ENCODE results near the gene MYO5B. TPM values are rescaled to one million over a fixed set of nuclear protein-coding genes. Genes with fewer than 3 reads are reported as not detected.

Gene MYO5B
- total RNA-seq, 4 donors from 2014 or later = 1.9 to 18.3 (median 4.4) TPM

DNA sequence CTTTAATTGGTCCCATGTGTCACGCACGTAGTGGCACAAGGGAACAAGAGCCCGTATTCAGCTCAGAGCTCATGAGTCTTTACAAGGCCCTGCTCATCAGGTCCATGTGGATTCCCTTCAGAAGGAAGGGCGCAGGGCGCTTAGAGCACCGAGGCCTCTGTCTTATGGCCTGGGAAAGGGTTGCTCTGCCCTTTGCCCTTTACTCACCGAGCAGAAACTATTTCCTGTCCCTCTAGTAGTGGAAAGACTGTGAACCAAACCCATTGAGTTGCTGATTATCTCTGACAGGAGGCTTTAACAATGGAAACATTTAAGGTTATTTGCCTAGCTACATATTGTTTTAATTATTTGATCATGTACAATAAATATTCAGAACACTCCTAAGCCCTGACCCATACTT, 279.6 kb downstream of the MYO5B start:
- 67 to 70% methylated on average over 4 to 7 of the region's 7 CpGs for WGBS, 2 donors (ENCODE audit: low coverage in 1 of 2)
- Histone ChIP-seq H3K36me3 (no peaks in the 10 kb centered on the region), H3K4me1 (no peaks in the 10 kb centered on the region), H3K27ac (no peak overlapping the region), H3K4me3 (no peak overlapping the region), H3K27me3 (peaks cover 45% of the 10 kb centered on the region), H3K9me3 (no peaks in the 10 kb centered on the region)
- ATAC-seq = no peak
- TF ChIP-seq CTCF (IDR thresholded peaks at IDR 0.05) (no peak), POLR2A (IDR thresholded peaks at IDR 0.05) (no peak), EP300 (IDR thresholded peaks at IDR 0.05) (no peak), POLR2AphosphoS5 (IDR thresholded peaks at IDR 0.05) (no peak)

- no peak for TF ChIP-seq POLR2AphosphoS5 (IDR thresholded peaks at IDR 0.05)
- TF ChIP-seq EP300 (IDR thresholded peaks at IDR 0.05) = no peak
- ATAC-seq = no peak
- no peaks in the 10 kb centered on the region for H3K9me3 ChIP-seq
- H3K27me3 ChIP-seq = peaks cover 31% of the 10 kb centered on the region
- H3K36me3 ChIP-seq = no peaks in the 10 kb centered on the region
- H3K4me1 ChIP-seq = no peaks in the 10 kb centered on the region
- no peak overlapping the region for H3K27ac ChIP-seq
- no peak overlapping the region for H3K4me3 ChIP-seq
- WGBS, 2 donors (ENCODE audit: low coverage in 1 of 2) = 63 to 86% methylated on average over 1 to 3 of the region's 3 CpGs
Measured at GRCh38 chr18:49913221-49913620, 281.7 kb downstream of the MYO5B start.

DNA sequence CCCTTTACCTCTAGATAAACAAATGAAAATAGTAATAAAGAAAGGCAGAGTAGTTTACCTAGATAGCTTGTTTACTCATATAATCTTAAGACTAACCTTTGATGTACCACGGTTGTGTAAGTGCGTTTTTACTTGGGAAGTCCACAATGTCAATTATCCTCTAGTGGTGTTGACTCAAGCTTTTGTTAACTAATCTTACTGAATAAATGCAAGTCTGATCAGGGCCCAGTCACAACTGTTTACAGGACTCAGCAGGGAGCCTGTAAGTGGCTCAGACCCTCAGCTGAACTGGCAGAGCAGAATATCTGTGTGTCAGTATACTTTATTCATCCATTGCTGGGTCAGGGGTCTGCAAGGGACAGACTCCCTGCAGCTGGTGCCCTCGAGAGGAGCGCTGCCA, 283.5 kb downstream of the MYO5B start:
- WGBS, 2 donors (ENCODE audit: low coverage in 1 of 2) = 42 to 48% methylated on average over 2 of the region's 4 CpGs
- H3K36me3 ChIP-seq = no peaks in the 10 kb centered on the region
- no peak overlapping the region for H3K27ac ChIP-seq
- no peaks in the 10 kb centered on the region for H3K4me1 ChIP-seq
- TF ChIP-seq EP300 (IDR thresholded peaks at IDR 0.05) (no peak), CTCF (IDR thresholded peaks at IDR 0.05) (no peak), POLR2A (IDR thresholded peaks at IDR 0.05) (no peak), POLR2AphosphoS5 (IDR thresholded peaks at IDR 0.05) (no peak)
- no peaks in the 10 kb centered on the region for H3K9me3 ChIP-seq
- ATAC-seq = no peak
- H3K27me3 ChIP-seq = peaks cover 17% of the 10 kb centered on the region
- no peak overlapping the region for H3K4me3 ChIP-seq

DNA sequence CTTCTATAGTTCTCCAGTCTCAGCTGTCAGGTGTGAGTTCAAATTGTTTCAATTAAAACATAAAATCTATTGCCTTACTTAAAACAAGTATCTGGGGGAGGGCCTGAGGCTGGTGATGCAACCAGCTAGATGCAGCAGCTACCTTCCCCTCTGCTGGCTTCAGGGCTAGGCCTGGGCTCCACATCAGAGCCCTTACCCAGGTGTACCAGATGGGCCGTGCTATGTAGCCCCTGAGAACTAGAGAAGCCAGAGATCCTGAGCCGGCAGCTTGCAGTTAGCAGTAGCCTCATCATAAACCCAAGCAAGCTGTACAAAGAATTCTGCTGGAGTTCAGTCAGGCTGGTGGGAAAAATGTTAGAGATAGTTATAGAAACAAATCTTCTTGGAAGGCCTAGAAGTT, 284.0 kb downstream of the MYO5B start:
- TF ChIP-seq POLR2A (IDR thresholded peaks at IDR 0.05) = no peak
- WGBS, 2 donors (ENCODE audit: low coverage in 1 of 2) = no CpG with 5 or more reads among the region's 2 CpGs

DNA sequence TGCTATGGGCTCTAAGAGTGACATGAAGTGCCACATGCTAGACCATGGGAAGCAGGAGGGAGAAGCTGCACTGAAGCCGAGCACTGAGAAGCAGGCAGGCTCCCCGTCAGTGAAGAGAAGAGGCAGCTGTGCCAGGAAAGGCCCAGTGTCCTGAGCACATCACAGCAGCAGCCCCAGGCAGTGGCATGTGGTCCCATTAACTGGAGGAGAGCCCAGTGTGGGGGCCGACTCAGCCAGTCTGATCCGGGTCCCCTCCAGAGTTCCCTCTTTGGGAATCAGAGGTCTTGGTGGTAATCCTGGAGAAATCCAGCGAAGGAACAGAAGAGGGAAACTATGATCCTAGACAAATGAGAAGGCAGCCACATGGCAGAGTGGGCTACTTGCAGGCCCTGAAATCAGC, 284.9 kb downstream of the MYO5B start:
- Histone ChIP-seq H3K4me1 (no peaks in the 10 kb centered on the region), H3K27me3 (peaks cover 14% of the 10 kb centered on the region), H3K4me3 (no peak overlapping the region), H3K9me3 (no peaks in the 10 kb centered on the region), H3K27ac (no peak overlapping the region), H3K36me3 (no peaks in the 10 kb centered on the region)
- ATAC-seq = no peak
- TF ChIP-seq CTCF (IDR thresholded peaks at IDR 0.05) (no peak), POLR2A (IDR thresholded peaks at IDR 0.05) (no peak), EP300 (IDR thresholded peaks at IDR 0.05) (no peak), POLR2AphosphoS5 (IDR thresholded peaks at IDR 0.05) (no peak)
- 56 to 61% methylated on average over 3 to 4 of the region's 5 CpGs for WGBS, 2 donors (ENCODE audit: low coverage in 1 of 2)

More for the DNA sequence above, 284.0 kb downstream of the MYO5B start:
- no peaks in the 10 kb centered on the region for H3K36me3 ChIP-seq
- no peak overlapping the region for H3K27ac ChIP-seq
- no peak overlapping the region for H3K4me3 ChIP-seq
- H3K4me1 ChIP-seq = no peaks in the 10 kb centered on the region
- ATAC-seq = no peak
- peaks cover 17% of the 10 kb centered on the region for H3K27me3 ChIP-seq
- H3K9me3 ChIP-seq = no peaks in the 10 kb centered on the region

- Histone ChIP-seq H3K36me3 (no peaks in the 10 kb centered on the region), H3K9me3 (no peaks in the 10 kb centered on the region), H3K4me3 (no peak overlapping the region), H3K27me3 (peaks cover 6% of the 10 kb centered on the region), H3K27ac (no peak overlapping the region), H3K4me1 (no peaks in the 10 kb centered on the region)
- TF ChIP-seq POLR2AphosphoS5 (IDR thresholded peaks at IDR 0.05) (no peak), POLR2A (IDR thresholded peaks at IDR 0.05) (no peak), CTCF (IDR thresholded peaks at IDR 0.05) (no peak), EP300 (IDR thresholded peaks at IDR 0.05) (no peak)
- WGBS, 2 donors (ENCODE audit: low coverage in 1 of 2) = no CpG with 5 or more reads among the region's 3 CpGs
- no peak for ATAC-seq
Measured at GRCh38 chr18:49907346-49907929, 287.5 kb downstream of the MYO5B start.
